B cell (primary cell): Measurements from ENCODE around the gene ABCA1. TPM values are rescaled to one million over a fixed set of nuclear protein-coding genes. Genes with fewer than 3 reads are reported as not detected.

Experiments used
- ATAC-seq: fragments of 200-7000 bp; cut with Tn5 transposase; one replicate; pipeline ENCODE4 v1.10.0; 2021; ENCODE audit warnings: low read depth, mild to moderate bottlenecking, moderate number of reproducible peaks, moderate library complexity
- CTCF ChIA-PET: fragments of 350-600 bp; sonication (Branson Sonifier 250); formaldehyde crosslinking; loops from one replicate; lab custom pipeline; 2021; ENCODE audit warnings: antibody characterized with exemption, inconsistent platforms; lab: Charles Lee
- POLR2A ChIA-PET: fragments of 350-600 bp; sonication (Branson Sonifier 250); formaldehyde crosslinking; loops from one replicate; lab custom pipeline; 2021; ENCODE audit warnings: antibody characterized with exemption; lab: Charles Lee
- DNase-seq: peaks from one replicate; pipeline ENCODE4 v3.0.0; 2013
- H2AFZ ChIP-seq: 2 replicates; pipeline ENCODE4 v1.6.1; 2012; ENCODE audit warnings: mild to moderate bottlenecking, low read depth, low read length; ENCODE audit not compliant: insufficient read depth, poor library complexity, severe bottlenecking
- H3K27ac ChIP-seq, 2 donors: 1 replicate in 1 of 2; 2 replicates in 1 of 2; pipeline ENCODE4 v1.5.1; 2012 to 2013; ENCODE audit warnings: low read length in 2 of 2, mild to moderate bottlenecking in 2 of 2, moderate library complexity in 1 of 2
- H3K27me3 ChIP-seq, 4 experiments: fragments of 200-600 bp in 1 of 4; sonication (generic) in 1 of 4; replicated peaks in 1 of 4; 1 replicate in 2 of 4; 2 replicates in 2 of 4; pipeline versions ENCODE4 v1.6.1 to v1.7.0; 2013 to 2016; ENCODE audit warnings: low read length in 3 of 4, mild to moderate bottlenecking in 2 of 4, mixed read lengths in 1 of 4, moderate library complexity in 1 of 4; ENCODE audit not compliant: insufficient read depth in 4 of 4, control insufficient read depth in 3 of 4; ENCODE audit errors: control extremely low read depth in 1 of 4
- H3K36me3 ChIP-seq, 2 experiments: replicated peaks in 1 of 2; 1 replicate in 1 of 2; 2 replicates in 1 of 2; pipeline versions ENCODE4 v1.6.1 to v1.7.1; 2013; ENCODE audit warnings: low read length in 1 of 2; ENCODE audit not compliant: insufficient read depth in 2 of 2, control insufficient read depth in 1 of 2; ENCODE audit errors: control extremely low read depth in 1 of 2, extremely low read depth in 1 of 2
- H3K4me1 ChIP-seq, 2 donors: fragments of 200-600 bp in 1 of 2; sonication (generic) in 1 of 2; 1 replicate in 1 of 2; 2 replicates in 1 of 2; pipeline versions ENCODE4 v1.5.1 to v1.6.1; 2013 to 2017; ENCODE audit warnings: low read length in 2 of 2; ENCODE audit not compliant: control insufficient read depth in 2 of 2, insufficient read depth in 2 of 2
- H3K4me2 ChIP-seq: replicated peaks from 2 replicates; pipeline ENCODE3; 2012; ENCODE audit warnings: mild to moderate bottlenecking, low read depth, low read length; ENCODE audit not compliant: poor library complexity, severe bottlenecking
- H3K4me3 ChIP-seq, 5 experiments: fragments of 200-600 bp in 1 of 5; sonication (generic) in 1 of 5; 1 replicate in 3 of 5; 2 replicates in 2 of 5; pipeline versions ENCODE4 v1.5.1 to v1.7.0; 2011 to 2016; ENCODE audit warnings: low read length in 4 of 5, mild to moderate bottlenecking in 4 of 5, low read depth in 2 of 5, control low read depth in 1 of 5, moderate library complexity in 1 of 5; ENCODE audit not compliant: insufficient read depth in 1 of 5; ENCODE audit errors: control extremely low read depth in 1 of 5, extremely low read depth in 1 of 5
- H3K79me2 ChIP-seq: fragments of 200-600 bp; sonication (generic); one replicate; pipeline ENCODE4 v1.6.0; 2016; ENCODE audit warnings: low read length; ENCODE audit not compliant: control insufficient read depth, insufficient read depth
- H3K9ac ChIP-seq: fragments of 200-600 bp; sonication (generic); 2 replicates; pipeline ENCODE4 v1.6.1; 2017; ENCODE audit warnings: mild to moderate bottlenecking, low read length, moderate library complexity
- H3K9me3 ChIP-seq, 3 donors: one replicate each; pipeline versions ENCODE4 v1.6.1 to v1.7.1; 2013; ENCODE audit warnings: low read length in 2 of 3; ENCODE audit not compliant: control insufficient read depth in 2 of 3, insufficient read depth in 1 of 3; ENCODE audit errors: control extremely low read depth in 1 of 3
- H4K20me1 ChIP-seq: 2 replicates; pipeline ENCODE4 v1.6.0; 2012; ENCODE audit warnings: mild to moderate bottlenecking, low read length; ENCODE audit not compliant: insufficient read depth, control insufficient read depth, poor library complexity, severe bottlenecking
- H3K27ac Mint-ChIP-seq: one replicate; pipeline ENCODE4 v1.8.0; 2021; ENCODE audit warnings: mixed read lengths
- H3K27me3 Mint-ChIP-seq: one replicate; pipeline ENCODE4 v1.8.0; 2021; ENCODE audit warnings: mixed read lengths
- H3K4me1 Mint-ChIP-seq: one replicate; pipeline ENCODE4 v1.8.0; 2021; ENCODE audit warnings: mixed read lengths
- H3K4me3 Mint-ChIP-seq: one replicate; pipeline ENCODE4 v1.8.0; 2021; ENCODE audit warnings: mixed read lengths
- H3K9me3 Mint-ChIP-seq: one replicate; pipeline ENCODE4 v1.8.0; 2022; ENCODE audit warnings: mixed read lengths; ENCODE audit not compliant: insufficient read depth
- CTCF ChIP-seq: fragments of 200-600 bp; IDR thresholded peaks from one replicate; pipeline ENCODE4 v1.8.0; 2022; ENCODE audit warnings: antibody characterized with exemption, mild to moderate bottlenecking
- EZH2 ChIP-seq: IDR thresholded peaks from 2 replicates; pipeline ENCODE4 v1.6.1; 2012; ENCODE audit warnings: borderline replicate concordance, low read depth, mild to moderate bottlenecking, moderate library complexity, low read length; ENCODE audit not compliant: insufficient read depth, poor library complexity, severe bottlenecking
- WGBS: methylation state at CpG from one replicate; pipeline ENCODE4 v1.1.5; 2013; ENCODE audit warnings: missing lambda C conversion rate; ENCODE audit not compliant: insufficient coverage; 5-methylcytosine and 5-hydroxymethylcytosine counted together
- intact Hi-C: fragments of 100-400 bp; cut with micrococcal nuclease; formaldehyde crosslinking; loops from one replicate; pipeline ENCODE4 v1.10.0; 2022
- polyA plus RNA-seq: library from polyadenylated mRNA; depleted of rRNA; stranded (reverse); fragments of >200 nt; gene quantifications from 2 replicates; pipeline ENCODE4 v1.2.3, GENCODE V29; 2012
- total RNA-seq, 2 donors: library from RNA; stranded (reverse); fragments of 120-200 nt in 1 of 2; gene quantifications; 1 replicate in 1 of 2; 2 replicates in 1 of 2; pipeline versions ENCODE4 v1.2.3 to v1.2.4, GENCODE V29; 2013 to 2022

ABCA1 gene
- total and polyA plus RNA-seq, 2 donors (not counting 1 experiment from before 2014, with no cell fraction given) = 5.2 to 24.0 TPM

- no peak overlapping the region for H3K4me3 Mint-ChIP-seq
- Histone ChIP-seq H3K27ac (no peak overlapping the region), H3K4me3 (no peak overlapping the region), H3K9me3 (no peaks in the 10 kb centered on the region), H3K4me1 (no peaks in the 10 kb centered on the region), H3K9ac (no peak overlapping the region), H4K20me1 (no peaks in the 10 kb centered on the region), H3K79me2 (no peaks in the 10 kb centered on the region), H2AFZ (no peak overlapping the region), H3K27me3 (no peaks in the 10 kb centered on the region), H3K36me3 (peaks cover 0 to 71% of the 10 kb centered on the region in 2 experiments), H3K4me2 (no peak overlapping the region)
- POLR2A ChIA-PET = no interaction called here
- DNase-seq = no peak
- intact Hi-C loops = no loop called here
- no peak for ATAC-seq
- WGBS = 80% methylated on average over 1 of the region's 1 CpG
- no peaks in the 10 kb centered on the region for H3K27me3 Mint-ChIP-seq
- no peaks in the 10 kb centered on the region for H3K4me1 Mint-ChIP-seq
- CTCF ChIA-PET = interaction anchor here (1.4 kb wide), 1 partner anchor 27 kb away, joined by 3 read pairs; no protein-coding TSS in a partner anchor
- TF ChIP-seq CTCF = no peak
- H3K27ac Mint-ChIP-seq = no peak overlapping the region
- H3K9me3 Mint-ChIP-seq = no peaks in the 10 kb centered on the region
Observed at GRCh38 chr9:104836235-104836634, 91.7 kb downstream of the ABCA1 start.

DNA sequence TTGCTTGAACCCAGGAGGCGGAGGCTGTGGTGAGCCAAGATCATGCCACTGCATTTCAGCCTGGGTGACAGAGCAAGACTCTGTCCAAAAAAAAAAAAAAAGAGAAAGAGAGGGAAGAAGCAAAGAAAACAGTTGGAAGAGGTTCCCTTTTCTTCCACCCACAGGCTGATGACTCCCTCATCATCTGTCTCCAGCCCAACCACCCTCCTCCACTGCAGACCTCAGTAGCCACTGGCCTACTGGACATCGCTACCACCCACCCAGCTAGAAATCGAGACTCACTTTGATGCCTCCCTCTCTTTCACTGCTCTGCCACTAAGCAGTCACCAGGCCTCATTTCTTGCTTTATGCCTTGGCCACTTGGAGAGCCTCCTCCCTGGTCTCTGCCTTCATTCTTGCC, 92.8 kb downstream of the ABCA1 start:
- H3K4me1 ChIP-seq = no peaks in the 10 kb centered on the region
- H3K4me1 Mint-ChIP-seq = peaks cover under 1% of the 10 kb centered on the region
- H3K4me2 ChIP-seq = no peak overlapping the region
- DNase-seq = no peak
- no peak for ATAC-seq
- H3K27ac Mint-ChIP-seq = no peak overlapping the region
- H3K36me3 ChIP-seq = peaks cover 0 to 73% of the 10 kb centered on the region in 2 experiments
- intact Hi-C loops = no loop called here
- TF ChIP-seq EZH2 = no peak
- TF ChIP-seq CTCF = no peak
- H3K9me3 ChIP-seq = no peaks in the 10 kb centered on the region
- H3K27me3 ChIP-seq = no peaks in the 10 kb centered on the region
- H3K9ac ChIP-seq = no peak overlapping the region
- WGBS = 96% methylated on average over 2 of the region's 3 CpGs
- no peaks in the 10 kb centered on the region for H3K9me3 Mint-ChIP-seq
- ChIA-PET CTCF (interaction anchor here (1.4 kb wide), 1 partner anchor 28 kb away, joined by 3 read pairs; no protein-coding TSS in a partner anchor), POLR2A (no interaction called here)
- H3K79me2 ChIP-seq = no peaks in the 10 kb centered on the region
- H3K4me3 ChIP-seq = no peak overlapping the region
- H3K4me3 Mint-ChIP-seq = no peak overlapping the region
- H3K27me3 Mint-ChIP-seq = no peaks in the 10 kb centered on the region
- no peak overlapping the region for H3K27ac ChIP-seq
- H4K20me1 ChIP-seq = no peaks in the 10 kb centered on the region
- no peak overlapping the region for H2AFZ ChIP-seq
